Inferior parietal cortex (tissue), 1 donor: ENCODE results near the gene COL23A1.
"Not testable (repeated sequence)": the region's sequence is repeated elsewhere in the genome, so short reads cannot be mapped to it uniquely, and the experiment has no call there.

Source experiments
- DNase-seq: peaks from one replicate; pipeline ENCODE4 v3.0.0-alpha.2; 2016; ENCODE audit errors: extremely low spot score

The COL23A1 gene

DNA sequence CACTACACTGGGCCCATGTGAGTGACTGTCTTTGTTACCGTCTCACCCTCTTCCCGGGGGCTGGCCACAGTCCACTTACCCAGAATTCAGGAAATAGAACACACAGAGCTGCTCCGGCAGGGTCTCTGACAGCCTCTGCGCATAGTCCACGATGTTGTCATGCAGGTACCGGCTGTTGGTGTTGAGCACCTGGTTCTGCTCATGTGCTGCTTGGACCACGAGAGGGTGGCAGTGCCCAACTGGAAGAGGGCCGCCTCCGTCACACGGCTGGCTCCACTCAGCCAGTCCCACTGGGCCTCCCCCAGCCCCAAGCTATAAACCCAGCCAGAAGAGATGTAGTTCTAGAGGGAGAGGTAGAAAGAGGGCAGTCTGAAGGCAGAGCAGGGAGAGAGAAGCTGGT lies 360.3 kb downstream of the COL23A1 start:
- DNase-seq, result no peak

DNA sequence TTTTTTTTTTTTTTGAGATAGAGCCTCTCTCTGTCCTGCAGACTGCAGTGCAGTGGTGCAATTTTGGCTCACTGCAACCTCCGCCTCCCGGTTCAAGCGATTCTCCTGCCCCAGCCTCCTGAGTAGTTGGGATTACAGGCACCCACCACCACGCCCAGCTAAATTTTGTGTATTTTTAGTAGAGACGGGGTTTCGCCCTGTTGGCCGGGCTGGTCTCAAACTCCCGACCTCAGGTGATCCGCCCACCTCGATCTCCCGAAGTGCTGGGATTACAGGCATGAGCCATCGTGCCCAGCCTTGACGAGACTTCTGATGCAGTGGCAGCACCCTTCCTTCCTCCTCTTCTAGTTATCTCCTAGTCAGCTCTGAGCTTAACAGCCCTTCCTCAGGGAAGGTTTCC lies 361.1 kb downstream of the COL23A1 start:
- not testable (repeated sequence) for DNase-seq

DNA sequence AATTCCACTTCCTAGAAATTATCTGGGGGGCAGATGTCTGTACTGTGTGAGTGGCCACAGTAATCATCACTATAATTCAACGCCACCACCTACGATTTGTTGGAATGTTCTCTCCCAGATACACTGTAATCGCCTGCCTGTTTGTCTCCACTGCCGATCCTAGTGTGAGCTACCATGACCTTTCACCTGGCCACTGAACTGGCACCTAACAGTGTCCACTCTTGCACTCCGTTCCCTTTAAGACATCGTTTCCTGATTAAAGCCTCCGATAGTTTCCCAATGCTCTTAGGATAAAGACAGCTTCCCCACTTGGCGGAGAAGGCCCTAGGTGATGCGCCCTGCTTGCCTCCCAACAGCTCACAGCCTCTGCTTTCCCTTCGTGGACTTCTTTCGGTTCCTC lies 361.6 kb downstream of the COL23A1 start:
- DNase-seq, result no peak

DNA sequence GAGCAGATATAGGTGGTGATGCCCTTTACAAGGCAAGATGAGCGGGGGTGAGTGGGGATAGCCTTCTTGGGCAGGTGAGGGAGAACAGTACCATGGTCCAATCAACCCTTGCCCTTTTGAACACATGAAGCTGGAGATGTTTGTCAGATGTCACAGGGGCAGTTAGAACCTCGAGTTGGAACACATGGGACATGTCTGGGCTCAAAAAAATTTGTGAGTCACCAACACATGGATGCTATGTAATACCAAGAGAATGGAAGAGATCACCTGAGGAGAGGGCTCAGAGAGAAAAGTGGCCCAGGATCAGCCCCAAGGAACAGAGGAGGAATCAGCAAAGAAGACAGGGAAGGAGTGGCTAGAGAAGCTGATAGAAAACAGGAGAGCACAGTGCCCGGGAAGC lies 362.3 kb downstream of the COL23A1 start:
- DNase-seq, result no peak

GRCh38 chr5:178227138-178227659 lies 363.0 kb downstream of the COL23A1 start:
- DNase-seq, result no peak

GRCh38 chr5:178225174-178225573 lies 365.0 kb downstream of the COL23A1 start:
- no peak for DNase-seq

GRCh38 chr5:178224403-178224802 lies 365.8 kb downstream of the COL23A1 start:
- DNase-seq, result no peak

GRCh38 chr5:178223828-178224335 lies 366.3 kb downstream of the COL23A1 start:
- DNase-seq, result no peak

GRCh38 chr5:178223196-178223773 lies 366.9 kb downstream of the COL23A1 start:
- no peak for DNase-seq

DNA sequence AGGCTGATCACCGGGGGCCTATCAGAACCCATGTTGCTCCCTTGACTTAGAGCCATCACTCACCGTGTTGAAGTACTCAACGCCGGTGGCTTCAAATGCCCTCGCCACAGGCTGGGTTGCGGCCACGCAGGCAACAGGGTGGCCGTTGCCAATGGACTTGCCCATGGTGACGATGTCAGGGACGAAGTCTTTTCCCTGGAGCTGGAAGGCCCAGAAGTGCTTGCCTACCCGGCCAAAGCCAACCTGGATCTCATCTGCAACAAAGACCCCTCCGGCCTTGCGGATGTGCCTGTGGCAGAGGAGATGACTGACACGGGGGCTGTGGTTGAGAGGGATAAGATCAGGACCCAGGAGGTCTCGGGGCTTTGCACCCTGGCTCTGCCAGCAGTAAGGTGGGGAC lies 367.9 kb downstream of the COL23A1 start:
- no peak for DNase-seq

DNA sequence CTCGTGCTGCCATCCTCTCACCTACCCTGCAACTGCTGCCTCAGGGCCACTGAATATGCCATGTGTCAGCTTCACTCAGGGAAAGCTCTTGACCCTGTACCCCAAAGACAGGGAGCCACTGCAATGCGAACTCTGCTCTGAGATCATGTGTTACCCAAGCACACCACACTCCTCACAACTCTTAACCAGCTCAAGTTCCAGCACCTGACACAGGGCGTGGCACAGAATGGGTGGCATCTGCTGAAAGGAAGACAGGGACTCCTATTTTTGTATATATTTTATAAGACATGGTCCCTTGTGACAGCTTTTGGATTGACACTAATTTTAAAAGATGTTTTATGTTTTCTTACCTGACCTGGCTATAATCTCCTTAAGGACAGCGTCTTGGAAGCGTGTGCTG lies 368.3 kb downstream of the COL23A1 start:
- DNase-seq, result no peak

GRCh38 chr5:178221282-178221681 lies 368.9 kb downstream of the COL23A1 start:
- DNase-seq, result no peak

DNA sequence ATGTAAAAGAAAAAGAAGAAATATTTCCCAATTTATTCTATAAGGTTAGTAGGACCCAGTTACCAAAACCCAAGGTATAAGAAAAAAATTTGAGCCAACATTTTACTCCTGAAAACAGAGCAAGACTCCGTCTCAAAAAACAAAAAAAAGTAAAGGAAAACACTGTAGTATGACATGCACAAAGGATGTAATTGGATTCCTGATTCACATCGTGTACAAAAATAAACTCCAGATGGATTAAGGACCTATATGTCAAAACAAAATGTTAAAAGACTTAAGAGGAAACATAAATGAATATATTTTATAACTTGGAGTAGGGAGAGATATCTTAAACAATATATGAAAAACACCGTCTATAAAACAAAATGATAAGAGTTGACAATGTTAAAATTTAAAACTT lies 371.4 kb downstream of the COL23A1 start:
- DNase-seq, result no peak

GRCh38 chr5:178218237-178218776 lies 371.9 kb downstream of the COL23A1 start:
- DNase-seq, result no peak

- DNase-seq, result no peak
Measured at GRCh38 chr5:178216779-178217178, 373.4 kb downstream of the COL23A1 start.

GRCh38 chr5:178216088-178216534 lies 374.1 kb downstream of the COL23A1 start:
- no peak for DNase-seq

- DNase-seq, result no peak
Measured at GRCh38 chr5:178215280-178216002, 374.8 kb downstream of the COL23A1 start.

- no peak for DNase-seq
Measured at GRCh38 chr5:178214160-178214803, 375.9 kb downstream of the COL23A1 start.

GRCh38 chr5:178213748-178214151 lies 376.4 kb downstream of the COL23A1 start:
- no peak for DNase-seq

GRCh38 chr5:178213003-178213461 lies 377.2 kb downstream of the COL23A1 start:
- DNase-seq, result no peak

- no peak for DNase-seq
Measured at GRCh38 chr5:178212241-178213002, 377.8 kb downstream of the COL23A1 start.
